Muscle of leg (tissue), 11 donors: ENCODE data around the gene SUSD6. TPM values are rescaled to one million over a fixed set of nuclear protein-coding genes. Genes with fewer than 3 reads are reported as not detected.
A peak's percentile ranks its signal among the peaks of the same experiment; 100 is the strongest.

Experiments used
- DNase-seq: peaks from one replicate; pipeline ENCODE4 v3.0.0; 2013
- H3K27ac ChIP-seq: one replicate; pipeline ENCODE4 v1.5.1; 2013; ENCODE audit warnings: mild to moderate bottlenecking, low read length, control low read depth
- H3K27me3 ChIP-seq: one replicate; pipeline ENCODE4 v1.6.1; 2013; ENCODE audit warnings: low read length; ENCODE audit not compliant: control insufficient read depth, insufficient read depth
- H3K36me3 ChIP-seq: one replicate; pipeline ENCODE4 v1.6.1; 2013; ENCODE audit warnings: low read length; ENCODE audit not compliant: control insufficient read depth, insufficient read depth
- H3K4me1 ChIP-seq: one replicate; pipeline ENCODE4 v1.6.1; 2013; ENCODE audit warnings: low read length; ENCODE audit not compliant: control insufficient read depth, insufficient read depth
- H3K4me3 ChIP-seq: one replicate; pipeline ENCODE4 v1.5.1; 2013; ENCODE audit warnings: low read length, control low read depth
- H3K9me3 ChIP-seq: replicated peaks from 2 replicates; pipeline ENCODE4 v1.6.1; 2013; ENCODE audit warnings: low read depth, low read length; ENCODE audit not compliant: control insufficient read depth
- WGBS: methylation state at CpG from one replicate; pipeline ENCODE4 v1.1.5; 2013; ENCODE audit warnings: missing lambda C conversion rate; ENCODE audit not compliant: insufficient coverage; 5-methylcytosine and 5-hydroxymethylcytosine counted together
- polyA plus RNA-seq, 8 donors: library from polyadenylated mRNA; unstranded; fragments of 120-200 nt; gene quantifications; one replicate each; pipeline versions ENCODE4 v1.2.1 to v1.2.3, GENCODE V29; 2013; ENCODE audit warnings: inconsistent platforms in 1 of 8, low replicate concordance in 1 of 8; ENCODE audit not compliant: insufficient read length in 8 of 8, insufficient read depth in 1 of 8
- total RNA-seq: library from RNA; stranded (reverse); fragments of 120-200 nt; gene quantifications from one replicate; pipeline ENCODE4 v1.2.4, GENCODE V29; 2013

SUSD6 gene
- total and polyA plus RNA-seq, 9 donors, result 7.8 to 22.1 (median 16.7) TPM

DNA sequence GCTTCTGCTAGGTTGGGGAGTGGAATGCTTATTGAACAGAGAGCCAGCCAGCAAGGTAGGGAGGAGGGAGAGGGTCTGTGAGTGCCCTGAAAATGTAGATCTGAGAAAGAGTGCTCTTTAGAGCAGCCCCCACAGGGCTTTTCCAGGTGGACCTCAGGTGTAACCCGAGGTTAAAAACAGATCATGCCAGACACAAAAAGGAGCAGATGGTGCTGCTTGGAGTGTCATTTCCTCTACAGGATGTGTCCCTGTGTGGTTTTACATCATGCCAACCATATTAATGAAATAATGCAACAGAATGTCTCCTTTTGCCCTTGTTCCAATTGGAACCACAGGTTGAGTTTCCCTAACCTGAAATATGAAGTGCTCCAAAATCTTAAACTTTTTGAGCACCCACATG is 6.4 kb downstream of the SUSD6 start:
- peaks cover 30% of the 10 kb centered on the region for H3K4me1 ChIP-seq
- H3K4me3 ChIP-seq, result no peak overlapping the region
- H3K9me3 ChIP-seq, result no peaks in the 10 kb centered on the region
- H3K27ac ChIP-seq, result no peak overlapping the region
- H3K36me3 ChIP-seq, result no peaks in the 10 kb centered on the region
- H3K27me3 ChIP-seq, result no peaks in the 10 kb centered on the region
- no CpG with 5 or more reads among the region's 1 CpG for WGBS
- no peak for DNase-seq

DNA sequence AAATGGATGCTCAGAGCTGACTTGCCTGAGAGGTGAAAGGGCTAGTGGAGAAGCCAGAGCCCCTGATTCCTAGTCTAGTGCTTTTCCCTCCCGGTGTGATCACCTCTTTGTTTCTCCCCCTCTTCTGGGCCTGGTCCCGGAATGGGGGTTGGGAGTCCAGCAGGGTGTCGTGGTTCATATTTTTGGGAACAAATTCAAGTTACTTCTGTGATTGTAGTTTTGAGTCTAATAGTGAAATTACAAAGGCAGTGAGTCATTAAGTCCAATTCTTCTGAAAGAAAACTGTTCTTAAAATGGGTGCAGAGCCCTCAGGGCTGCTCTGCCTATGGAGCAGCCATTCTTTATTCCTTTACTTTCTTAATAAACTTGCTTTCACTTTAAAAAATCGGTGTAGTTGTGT is 7.6 kb downstream of the SUSD6 start:
- no peaks in the 10 kb centered on the region for H3K9me3 ChIP-seq
- DNase-seq, result no peak
- no peak overlapping the region for H3K4me3 ChIP-seq
- H3K4me1 ChIP-seq, result peaks cover 24% of the 10 kb centered on the region
- H3K27me3 ChIP-seq, result no peaks in the 10 kb centered on the region
- H3K27ac ChIP-seq, result no peak overlapping the region
- H3K36me3 ChIP-seq, result no peaks in the 10 kb centered on the region
- no CpG with 5 or more reads among the region's 4 CpGs for WGBS

DNA sequence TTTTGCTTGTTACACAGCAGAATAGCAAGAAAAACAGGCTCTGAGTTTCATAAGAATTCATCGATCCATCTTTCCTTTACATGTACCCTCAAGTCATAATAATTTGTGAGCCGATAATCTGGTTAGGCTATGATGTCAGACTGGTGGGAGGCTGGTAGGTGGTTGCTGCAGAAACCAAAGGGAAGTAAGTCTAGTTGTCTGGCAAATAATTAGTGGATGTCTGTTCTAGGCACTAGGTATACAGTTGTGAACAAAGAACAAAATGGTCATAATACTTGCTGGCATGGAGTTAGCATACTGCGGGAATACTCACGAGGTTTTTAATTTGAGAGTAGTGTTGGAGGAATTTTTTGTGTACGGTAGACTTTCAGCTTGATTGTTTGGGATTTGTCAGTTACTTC is 8.8 kb downstream of the SUSD6 start:
- 100% methylated on average over 1 of the region's 5 CpGs for WGBS
- peaks cover 16% of the 10 kb centered on the region for H3K4me1 ChIP-seq
- H3K27ac ChIP-seq, result no peak overlapping the region
- H3K4me3 ChIP-seq, result no peak overlapping the region
- H3K9me3 ChIP-seq, result no peaks in the 10 kb centered on the region
- H3K36me3 ChIP-seq, result no peaks in the 10 kb centered on the region
- H3K27me3 ChIP-seq, result no peaks in the 10 kb centered on the region
- no peak for DNase-seq

DNA sequence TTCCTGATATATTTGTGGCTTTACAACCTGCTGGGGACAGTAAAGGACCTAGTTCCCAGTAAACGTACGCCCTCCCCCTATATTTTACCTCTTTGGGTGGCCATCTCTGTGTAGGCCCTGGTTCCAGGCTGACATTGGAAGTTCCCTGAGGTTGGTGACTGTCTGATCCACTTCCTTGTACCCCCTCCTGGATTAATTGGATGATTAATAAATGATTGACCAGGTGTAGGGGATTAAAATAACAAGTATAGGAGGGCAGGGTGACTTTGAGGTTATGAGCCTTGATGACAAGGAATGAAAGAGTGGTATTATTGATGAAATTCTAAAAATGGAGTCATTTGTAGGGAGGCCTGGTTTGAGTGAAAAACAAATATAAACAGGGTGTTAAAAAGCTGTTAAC is 9.6 kb downstream of the SUSD6 start:
- no peak for DNase-seq
- H3K4me3 ChIP-seq, result no peak overlapping the region
- H3K9me3 ChIP-seq, result no peaks in the 10 kb centered on the region
- H3K27me3 ChIP-seq, result no peaks in the 10 kb centered on the region
- WGBS, result no CpG with 5 or more reads among the region's 2 CpGs
- H3K36me3 ChIP-seq, result peaks cover 3% of the 10 kb centered on the region
- peaks cover 16% of the 10 kb centered on the region for H3K4me1 ChIP-seq
- H3K27ac ChIP-seq, result no peak overlapping the region

DNA sequence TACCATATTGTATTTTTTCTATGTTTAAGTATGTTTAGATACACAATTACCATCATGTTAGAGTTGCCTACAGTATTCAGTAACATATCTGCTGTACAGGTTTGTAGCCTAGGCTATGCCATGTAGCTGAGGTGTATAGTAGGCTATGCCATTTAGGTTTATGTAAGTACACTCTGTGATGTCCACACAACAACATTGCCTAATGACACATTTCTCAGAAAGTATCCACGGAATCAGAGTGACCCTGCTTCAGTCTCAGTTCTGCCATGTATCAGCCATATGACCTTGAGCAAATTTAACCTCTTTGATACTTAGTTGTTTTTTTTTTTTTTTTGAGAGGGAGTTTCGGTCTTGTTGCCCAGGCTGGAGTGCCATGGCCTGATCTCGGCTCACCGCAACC is 12.7 kb downstream of the SUSD6 start:
- WGBS, result 100% methylated on average over 1 of the region's 4 CpGs

DNA sequence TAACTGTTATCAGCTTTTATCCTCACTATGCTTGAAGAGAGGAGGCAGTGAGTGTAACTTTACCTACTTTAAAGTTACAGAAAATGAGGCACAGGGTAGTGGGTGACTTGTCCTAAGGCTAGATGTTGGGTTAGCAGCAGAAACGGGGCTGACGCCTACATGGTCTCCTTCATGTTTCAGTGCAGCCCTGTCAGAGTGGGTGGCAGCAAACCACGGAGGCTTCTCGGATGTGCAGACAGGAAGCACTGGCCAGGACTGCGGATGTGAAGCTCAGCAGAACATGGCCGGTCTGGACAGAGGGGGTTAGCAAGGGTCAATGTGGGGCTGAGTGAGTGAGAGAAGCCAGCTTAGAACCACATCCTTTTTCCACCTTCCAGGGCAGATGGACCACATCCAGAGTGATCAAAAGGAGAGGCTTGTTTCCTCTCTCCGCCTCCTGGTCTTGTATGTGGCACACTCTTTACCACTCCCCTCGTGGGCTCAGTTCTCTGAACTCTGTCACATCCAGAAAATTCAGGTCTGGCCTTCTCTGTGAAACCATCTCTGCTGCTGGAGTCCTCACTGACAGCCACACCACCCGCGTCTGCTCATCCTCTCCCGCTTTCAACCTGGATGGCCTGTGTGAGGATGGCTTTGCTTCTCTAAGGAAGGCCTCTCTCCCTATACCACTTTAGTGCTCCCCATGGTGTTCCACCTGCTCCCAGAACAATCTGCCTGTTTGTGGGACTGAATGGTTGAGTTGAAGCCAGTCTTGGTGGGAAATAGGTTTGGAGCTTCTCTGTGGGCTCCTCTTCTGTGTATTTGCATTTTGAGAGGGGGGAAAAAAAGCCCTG is 14.1 kb downstream of the SUSD6 start:
- H3K9me3 ChIP-seq, result no peaks in the 10 kb centered on the region
- H3K4me3 ChIP-seq, result no peak overlapping the region
- H3K36me3 ChIP-seq, result peaks cover 3% of the 10 kb centered on the region
- H3K4me1 ChIP-seq, result peaks cover 23% of the 10 kb centered on the region
- 38% methylated on average over 4 of the region's 11 CpGs for WGBS
- H3K27me3 ChIP-seq, result no peaks in the 10 kb centered on the region
- peak; percentile 77 for DNase-seq
- H3K27ac ChIP-seq, result peak overlapping the region; percentile 60

More for the DNA sequence above, 12.7 kb downstream of the SUSD6 start:
- H3K4me3 ChIP-seq, result no peak overlapping the region
- DNase-seq, result no peak
- H3K9me3 ChIP-seq, result no peaks in the 10 kb centered on the region
- H3K36me3 ChIP-seq, result peaks cover 3% of the 10 kb centered on the region
- H3K27me3 ChIP-seq, result no peaks in the 10 kb centered on the region
- H3K4me1 ChIP-seq, result peaks cover 13% of the 10 kb centered on the region
- no peak overlapping the region for H3K27ac ChIP-seq

DNA sequence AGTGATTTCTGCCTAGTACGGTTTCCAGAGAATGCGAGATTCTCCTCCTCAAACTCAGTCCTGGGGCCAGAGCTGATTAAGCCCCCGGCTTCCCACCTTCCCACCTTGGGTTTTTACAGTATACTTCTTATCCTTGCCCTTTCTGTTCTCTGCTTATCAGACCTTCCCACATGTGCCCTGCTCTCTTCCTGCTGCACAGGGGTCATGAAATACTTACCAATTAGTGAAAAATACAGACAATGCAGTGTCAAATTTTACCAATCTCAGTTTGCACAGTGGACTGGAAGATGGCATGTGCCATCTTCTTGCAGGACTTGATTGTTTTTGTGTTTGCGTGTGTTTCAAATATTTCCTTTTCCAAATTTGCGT is 14.7 kb downstream of the SUSD6 start:
- Histone ChIP-seq H3K4me3 (no peak overlapping the region), H3K27ac (peak overlapping the region; percentile 60), H3K9me3 (no peaks in the 10 kb centered on the region), H3K36me3 (peaks cover 3% of the 10 kb centered on the region), H3K27me3 (no peaks in the 10 kb centered on the region), H3K4me1 (peaks cover 25% of the 10 kb centered on the region)
- no CpG with 5 or more reads among the region's 5 CpGs for WGBS
- no peak for DNase-seq

DNA sequence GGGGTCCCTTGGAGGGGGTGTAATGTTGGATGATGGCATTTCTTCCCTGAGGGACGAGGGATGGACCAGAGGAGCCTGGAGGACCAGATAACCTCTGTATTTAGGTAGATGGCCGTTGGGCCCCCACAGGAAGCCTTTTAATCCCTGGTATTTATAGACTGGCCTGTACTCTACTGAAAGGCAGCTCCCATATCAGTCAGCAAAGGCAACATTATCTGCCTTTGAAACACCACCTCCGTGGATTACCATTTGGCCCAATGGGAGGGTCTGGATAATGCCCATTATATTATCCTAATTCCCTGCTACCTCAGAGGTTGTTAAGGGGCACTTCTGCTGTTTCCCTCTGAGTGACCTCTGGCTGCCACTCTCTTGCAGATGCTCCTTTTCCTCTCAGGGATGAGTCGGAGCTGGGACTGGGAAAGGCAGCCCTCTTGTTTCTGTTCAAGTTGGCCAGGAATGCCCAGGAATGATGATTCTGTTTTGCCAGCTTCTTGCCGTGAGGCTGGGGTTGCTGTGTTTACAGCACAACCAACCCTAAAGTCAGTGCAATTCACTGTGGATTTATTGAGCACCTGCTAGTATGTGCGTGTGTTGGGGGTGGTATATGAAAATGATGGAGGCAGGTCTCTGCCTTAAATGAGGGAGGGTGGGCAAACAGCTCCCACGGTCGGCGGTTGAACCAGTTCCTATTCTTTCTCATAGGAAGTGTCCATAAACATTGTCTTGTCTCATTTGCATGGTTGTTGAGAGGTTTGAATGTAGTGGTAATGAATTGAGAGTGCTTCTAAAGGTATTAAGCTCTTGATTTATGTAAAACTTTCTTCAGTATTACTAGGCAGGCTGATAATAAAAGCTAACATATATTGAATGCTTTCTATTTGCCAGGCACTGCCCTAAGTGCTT is 18.1 kb downstream of the SUSD6 start:
- H3K36me3 ChIP-seq, result peaks cover 3% of the 10 kb centered on the region
- 50% methylated on average over 1 of the region's 9 CpGs for WGBS
- no peak for DNase-seq
- no peaks in the 10 kb centered on the region for H3K27me3 ChIP-seq
- no peak overlapping the region for H3K27ac ChIP-seq
- H3K4me1 ChIP-seq, result peaks cover 41% of the 10 kb centered on the region
- no peak overlapping the region for H3K4me3 ChIP-seq
- H3K9me3 ChIP-seq, result no peaks in the 10 kb centered on the region

DNA sequence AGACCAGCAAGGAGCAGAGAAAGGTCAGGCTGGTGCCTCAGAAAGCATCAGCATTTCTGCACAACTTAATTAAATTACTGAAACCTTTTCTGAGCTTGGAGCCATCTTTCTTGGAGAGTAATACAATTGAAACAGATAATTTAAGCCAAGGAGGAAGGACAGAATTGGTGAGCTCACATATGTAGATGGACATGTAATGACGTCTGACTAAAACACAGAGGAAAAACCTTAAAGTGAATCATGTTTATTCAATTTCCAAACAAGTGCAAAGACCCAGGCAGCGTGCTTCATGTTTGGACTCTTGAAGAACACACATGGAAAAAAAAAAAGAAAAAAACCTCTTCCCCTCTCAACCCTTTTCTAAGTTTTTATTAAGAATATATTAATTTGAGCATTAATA is 19.0 kb downstream of the SUSD6 start:
- no peak overlapping the region for H3K4me3 ChIP-seq
- no peak for DNase-seq
- H3K27ac ChIP-seq, result peak overlapping the region; percentile 6
- peaks cover 3% of the 10 kb centered on the region for H3K36me3 ChIP-seq
- WGBS, result no CpG with 5 or more reads among the region's 2 CpGs
- H3K9me3 ChIP-seq, result no peaks in the 10 kb centered on the region
- H3K4me1 ChIP-seq, result peaks cover 43% of the 10 kb centered on the region
- H3K27me3 ChIP-seq, result no peaks in the 10 kb centered on the region

DNA sequence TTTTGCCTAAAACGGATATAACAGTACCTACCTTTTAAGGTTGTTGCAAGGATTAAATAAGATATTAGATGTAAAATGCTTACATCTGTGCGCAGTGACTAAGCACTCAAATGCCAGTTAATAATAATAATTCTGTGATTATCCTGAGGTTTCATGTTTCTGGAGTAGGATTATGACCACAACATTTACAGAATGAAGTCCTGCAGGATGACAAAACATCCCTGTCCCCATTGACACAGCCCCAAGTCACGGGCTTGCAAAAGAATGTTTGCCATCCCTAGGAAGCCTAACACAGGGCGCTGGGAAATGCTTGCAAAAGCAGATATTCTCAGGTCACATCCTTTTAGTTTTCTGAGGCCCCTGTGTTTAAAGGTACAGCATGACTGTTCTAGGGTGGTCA is 20.1 kb downstream of the SUSD6 start:
- Histone ChIP-seq H3K27me3 (no peaks in the 10 kb centered on the region), H3K27ac (no peak overlapping the region), H3K4me3 (no peak overlapping the region), H3K9me3 (no peaks in the 10 kb centered on the region), H3K36me3 (no peaks in the 10 kb centered on the region), H3K4me1 (peaks cover 45% of the 10 kb centered on the region)
- DNase-seq, result no peak
- WGBS, result no CpG with 5 or more reads among the region's 4 CpGs
